Uterus (tissue), 4 donors: ENCODE results near the gene MORC1. TPM values are rescaled to one million over a fixed set of nuclear protein-coding genes. Genes with fewer than 3 reads are reported as not detected.

Source experiments
- DNase-seq, 2 donors: peaks; one replicate each; pipeline ENCODE4 v3.0.0-alpha.2; 2019 to 2020
- H3K27ac ChIP-seq, 2 donors: fragments of 200-600 bp; sonication (generic); 1 replicate in 1 of 2; 2 replicates in 1 of 2; pipeline ENCODE4 v1.5.1; 2016 to 2018
- H3K27me3 ChIP-seq, 2 donors: fragments of 200-600 bp; sonication (generic); one replicate each; pipeline ENCODE4 v1.5.1; 2018 to 2019; ENCODE audit warnings: control low read depth in 1 of 2
- H3K36me3 ChIP-seq, 2 donors: fragments of 200-600 bp; sonication (generic); one replicate each; pipeline ENCODE4 v1.5.1; 2019; ENCODE audit warnings: control low read depth in 1 of 2
- H3K4me1 ChIP-seq, 2 donors: fragments of 200-600 bp; sonication (generic); one replicate each; pipeline ENCODE4 v1.5.1; 2018 to 2019; ENCODE audit warnings: control low read depth in 1 of 2
- H3K4me3 ChIP-seq, 2 donors: fragments of 200-600 bp; sonication (generic); 1 replicate in 1 of 2; 2 replicates in 1 of 2; pipeline ENCODE4 v1.5.1; 2018 to 2019; ENCODE audit warnings: mild to moderate bottlenecking in 1 of 2
- H3K9me3 ChIP-seq, 2 donors: fragments of 200-600 bp; sonication (generic); one replicate each; pipeline ENCODE4 v1.5.1; 2019; ENCODE audit warnings: control low read depth in 1 of 2
- POLR2A ChIP-seq, 2 donors: fragments of 450-650 bp; IDR thresholded peaks; one replicate each; pipeline ENCODE4 v1.6.1; 2016; ENCODE audit warnings: antibody characterized with exemption in 2 of 2, mild to moderate bottlenecking in 1 of 2, moderate library complexity in 1 of 2
- intact Hi-C: fragments of 100-400 bp; cut with DNase I; formaldehyde crosslinking; loops from one replicate; pipeline ENCODE4 v1.15.1; 2023; ENCODE audit warnings: low total_unique reads
- total RNA-seq, 4 donors: library from RNA; depleted of rRNA in 3 of 4; stranded (reverse); fragments of >200 nt in 3 of 4; gene quantifications; one replicate each; pipeline versions ENCODE4 v1.1.0 to v1.2.4, GENCODE V29; 2014 to 2023
- TF ChIP-seq, protein P1 (sequence below), 4 experiments: fragments of 200-600 bp in 2 of 4; fragments of 450-650 bp in 2 of 4; sonication (generic) in 2 of 4; IDR thresholded peaks; one replicate each; pipeline ENCODE4 v1.5.1; 2016 to 2019; ENCODE audit warnings: antibody characterized with exemption in 4 of 4, mild to moderate bottlenecking in 2 of 4, moderate library complexity in 1 of 4
- donor health status: DM: yes; HTN: yes; CAD: no.

MORC1 gene
- total RNA-seq, 4 donors from 2014 or later: not detected

DNA sequence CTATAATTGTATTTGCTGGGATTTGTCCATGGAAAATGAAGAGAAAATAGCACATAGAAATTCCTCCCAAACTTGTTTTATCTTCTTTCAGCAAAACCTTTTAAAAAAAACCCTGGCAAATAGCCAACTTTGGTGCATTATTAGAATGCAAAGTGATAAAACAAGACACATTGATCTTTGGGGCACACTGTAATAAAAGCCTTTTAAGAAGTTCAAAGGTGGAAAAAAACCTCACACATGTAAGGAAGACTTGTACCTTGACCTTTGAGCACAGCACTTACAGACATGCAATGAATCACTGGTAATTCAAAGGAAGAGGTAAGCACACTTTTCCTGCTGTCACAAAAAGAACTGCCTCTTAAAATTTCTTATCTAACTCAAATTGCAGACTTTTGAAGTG lies 8.0 kb upstream of the MORC1 start:
- H3K9me3 ChIP-seq: no peaks in the 10 kb centered on the region
- TF ChIP-seq, protein P1, sequence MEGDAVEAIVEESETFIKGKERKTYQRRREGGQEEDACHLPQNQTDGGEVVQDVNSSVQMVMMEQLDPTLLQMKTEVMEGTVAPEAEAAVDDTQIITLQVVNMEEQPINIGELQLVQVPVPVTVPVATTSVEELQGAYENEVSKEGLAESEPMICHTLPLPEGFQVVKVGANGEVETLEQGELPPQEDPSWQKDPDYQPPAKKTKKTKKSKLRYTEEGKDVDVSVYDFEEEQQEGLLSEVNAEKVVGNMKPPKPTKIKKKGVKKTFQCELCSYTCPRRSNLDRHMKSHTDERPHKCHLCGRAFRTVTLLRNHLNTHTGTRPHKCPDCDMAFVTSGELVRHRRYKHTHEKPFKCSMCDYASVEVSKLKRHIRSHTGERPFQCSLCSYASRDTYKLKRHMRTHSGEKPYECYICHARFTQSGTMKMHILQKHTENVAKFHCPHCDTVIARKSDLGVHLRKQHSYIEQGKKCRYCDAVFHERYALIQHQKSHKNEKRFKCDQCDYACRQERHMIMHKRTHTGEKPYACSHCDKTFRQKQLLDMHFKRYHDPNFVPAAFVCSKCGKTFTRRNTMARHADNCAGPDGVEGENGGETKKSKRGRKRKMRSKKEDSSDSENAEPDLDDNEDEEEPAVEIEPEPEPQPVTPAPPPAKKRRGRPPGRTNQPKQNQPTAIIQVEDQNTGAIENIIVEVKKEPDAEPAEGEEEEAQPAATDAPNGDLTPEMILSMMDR (IDR thresholded peaks at IDR 0.05): no peak
- no peak for TF ChIP-seq POLR2A (IDR thresholded peaks at IDR 0.05)

DNA sequence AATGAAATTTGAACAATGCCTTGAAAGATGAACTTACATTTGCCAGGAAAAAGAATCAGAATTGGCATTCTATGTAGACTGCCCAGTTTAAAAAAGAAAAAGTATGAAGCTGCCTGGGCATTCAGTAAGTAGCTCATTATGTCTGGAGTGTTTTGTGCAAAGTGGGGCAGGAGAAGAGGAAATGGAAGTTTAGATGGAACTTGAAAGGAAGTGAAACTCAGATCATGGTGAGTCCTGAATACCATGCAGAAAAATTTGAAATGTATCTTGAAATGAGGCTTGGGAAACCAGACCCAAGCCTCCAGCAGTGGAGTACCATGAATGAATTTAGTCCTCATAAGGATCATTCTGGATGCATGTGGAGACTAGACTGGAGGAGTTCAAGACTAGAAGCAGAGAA lies 4.8 kb upstream of the MORC1 start:
- Histone ChIP-seq H3K9me3 (no peaks in the 10 kb centered on the region), H3K36me3 (no peaks in the 10 kb centered on the region), H3K27me3 (no peaks in the 10 kb centered on the region), H3K4me3 (no peak overlapping the region), H3K27ac (no peak overlapping the region), H3K4me1 (no peaks in the 10 kb centered on the region)
- DNase-seq: no peak
- intact Hi-C loops: no loop called here
- TF ChIP-seq POLR2A (IDR thresholded peaks at IDR 0.05): no peak
- TF ChIP-seq, protein P1 (IDR thresholded peaks at IDR 0.05): no peak

More for the DNA sequence above, 8.0 kb upstream of the MORC1 start:
- DNase-seq: no peak
- no peaks in the 10 kb centered on the region for H3K4me1 ChIP-seq
- no peak overlapping the region for H3K27ac ChIP-seq
- no peaks in the 10 kb centered on the region for H3K36me3 ChIP-seq
- intact Hi-C loops: no loop called here
- no peaks in the 10 kb centered on the region for H3K27me3 ChIP-seq
- no peak overlapping the region for H3K4me3 ChIP-seq

DNA sequence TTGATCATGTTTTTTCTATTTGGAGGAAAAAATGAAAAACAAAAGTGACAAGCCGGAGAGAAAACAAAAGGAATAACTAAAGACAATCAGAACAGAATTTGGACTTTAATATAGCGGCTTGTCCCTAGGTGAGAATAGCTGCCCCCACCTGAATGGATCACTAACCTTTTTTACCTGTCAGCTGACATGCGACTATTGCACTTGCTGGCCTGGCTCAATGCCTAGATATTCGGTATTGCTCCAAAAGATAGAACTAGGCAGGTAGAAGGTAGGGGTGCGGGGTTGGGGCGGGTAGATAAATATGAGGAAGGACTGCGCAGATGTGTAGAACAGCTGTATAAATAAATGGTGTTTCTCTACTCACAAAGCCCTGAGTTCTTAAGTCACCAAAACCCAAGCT lies 650 bp upstream of the MORC1 start:
- TF ChIP-seq POLR2A (IDR thresholded peaks at IDR 0.05): no peak
- TF ChIP-seq, protein P1 (IDR thresholded peaks at IDR 0.05): no peak
- no peaks in the 10 kb centered on the region for H3K27me3 ChIP-seq
- no peak overlapping the region for H3K4me3 ChIP-seq
- H3K36me3 ChIP-seq: no peaks in the 10 kb centered on the region
- intact Hi-C loops: no loop called here
- no peaks in the 10 kb centered on the region for H3K9me3 ChIP-seq
- H3K27ac ChIP-seq: no peak overlapping the region
- H3K4me1 ChIP-seq: no peaks in the 10 kb centered on the region
- no peak for DNase-seq

DNA sequence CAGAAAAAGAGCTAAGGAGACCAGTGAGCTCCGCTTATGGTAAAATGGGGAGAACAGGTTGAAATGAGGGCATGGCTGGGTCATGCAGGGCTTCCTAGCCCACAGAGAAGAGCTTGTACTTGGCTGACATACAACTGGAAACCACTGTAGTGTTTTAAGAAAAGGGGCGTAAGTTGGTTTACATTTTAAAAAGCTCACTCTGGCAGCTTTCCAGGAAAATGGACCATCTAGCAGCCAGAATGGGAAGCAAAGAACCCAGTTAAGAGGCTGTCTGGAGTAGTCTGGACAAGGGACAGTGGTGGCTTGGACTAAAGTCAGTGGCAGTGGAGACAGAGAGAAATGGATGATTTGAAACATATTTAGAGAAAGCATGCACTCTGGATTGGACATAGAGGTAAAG lies 1.9 kb downstream of the MORC1 start:
- H3K9me3 ChIP-seq: no peaks in the 10 kb centered on the region
- H3K36me3 ChIP-seq: no peaks in the 10 kb centered on the region
- H3K27ac ChIP-seq: no peak overlapping the region
- TF ChIP-seq, protein P1 (IDR thresholded peaks at IDR 0.05): no peak
- H3K27me3 ChIP-seq: no peaks in the 10 kb centered on the region
- no peak for DNase-seq
- intact Hi-C loops: no loop called here
- H3K4me1 ChIP-seq: no peaks in the 10 kb centered on the region
- no peak overlapping the region for H3K4me3 ChIP-seq

DNA sequence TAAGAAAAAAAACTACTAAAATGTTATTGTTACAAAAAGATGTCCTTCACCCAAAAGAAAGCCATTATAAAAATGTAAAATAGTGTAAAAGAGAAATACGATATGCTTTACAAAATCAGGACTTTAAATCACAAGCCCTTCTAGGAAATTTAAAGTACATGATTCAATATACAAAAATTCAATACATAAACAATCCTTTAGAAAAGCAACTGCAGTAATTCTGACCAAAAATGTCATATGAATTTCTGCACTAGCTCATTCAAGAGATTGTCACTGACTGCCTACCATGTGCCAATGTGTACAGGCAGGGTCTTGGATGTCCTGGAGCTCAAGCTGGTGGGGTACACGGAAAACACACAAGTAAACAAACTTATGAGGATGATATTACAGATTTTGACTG lies 2.5 kb downstream of the MORC1 start:
- Histone ChIP-seq H3K4me1 (no peaks in the 10 kb centered on the region), H3K27me3 (no peaks in the 10 kb centered on the region), H3K36me3 (no peaks in the 10 kb centered on the region), H3K27ac (no peak overlapping the region), H3K4me3 (no peak overlapping the region), H3K9me3 (no peaks in the 10 kb centered on the region)
- intact Hi-C loops: no loop called here
- no peak for DNase-seq
- TF ChIP-seq, protein P1 (IDR thresholded peaks at IDR 0.05): no peak
- TF ChIP-seq POLR2A (IDR thresholded peaks at IDR 0.05): no peak
